HG02870 (cell line): ENCODE results near the gene CCDC196.

ENCODE experiments used
- ATAC-seq: cut with Tn5 transposase; IDR thresholded peaks from one replicate; pipeline ENCODE4 v1.9.1; 2021; ENCODE audit warnings: mild to moderate bottlenecking, moderate library complexity; ENCODE audit not compliant: unreplicated experiment

Gene CCDC196

DNA sequence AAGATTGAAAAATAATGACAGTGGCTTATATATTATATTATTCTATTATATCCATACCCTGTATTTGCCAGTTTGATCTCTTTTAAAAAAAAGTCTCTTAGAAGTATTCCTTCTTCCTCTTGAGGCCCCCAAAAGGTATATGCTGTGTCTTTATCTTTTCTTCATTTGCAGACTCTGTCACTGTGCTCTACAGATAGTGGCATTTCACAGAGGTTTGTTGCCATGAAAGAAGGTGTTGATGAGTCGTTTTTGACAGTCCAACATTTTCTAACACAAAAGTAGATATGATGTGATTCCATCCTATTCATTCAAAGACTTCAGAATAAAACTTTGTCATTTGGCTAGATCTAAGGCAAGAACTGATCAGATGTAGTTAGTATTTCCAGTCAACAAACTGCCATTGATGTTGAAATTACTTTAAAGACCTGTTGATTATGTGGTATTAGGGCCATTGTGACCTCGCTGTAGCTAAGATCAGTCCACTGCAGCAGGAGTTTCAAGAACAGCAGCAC, at the start of gene CCDC196:
Gene CCDC196, plus strand, starts transcription at position 462 of the 512 bp plus-strand sequence. CDS start 132 bp downstream, outside the sequence.
- ATAC-seq: no peak

DNA sequence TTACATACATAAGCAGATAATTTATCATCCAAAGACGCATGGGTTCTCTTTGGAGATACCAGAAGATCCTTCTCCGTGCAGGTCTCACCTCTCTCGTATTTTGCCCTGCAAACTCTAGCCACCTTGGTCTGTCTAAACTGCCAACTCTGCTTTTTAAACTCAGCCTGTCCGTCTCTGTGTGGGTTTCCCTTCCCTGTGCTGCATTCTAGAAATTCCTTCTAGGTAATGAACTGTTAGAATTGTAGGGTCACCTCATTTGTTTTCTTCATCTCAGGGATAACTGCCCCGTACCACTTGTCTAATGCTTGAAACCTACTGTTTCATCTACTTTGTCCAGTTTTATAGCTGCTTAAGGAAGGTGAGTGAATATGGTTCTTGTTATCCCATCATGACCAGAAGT, 45.4 kb upstream of the CCDC196 start:
- no peak for ATAC-seq

- ATAC-seq: no peak
These were observed 43.1 kb upstream of the CCDC196 start for GRCh38 chr14:66442953-66443571.

DNA sequence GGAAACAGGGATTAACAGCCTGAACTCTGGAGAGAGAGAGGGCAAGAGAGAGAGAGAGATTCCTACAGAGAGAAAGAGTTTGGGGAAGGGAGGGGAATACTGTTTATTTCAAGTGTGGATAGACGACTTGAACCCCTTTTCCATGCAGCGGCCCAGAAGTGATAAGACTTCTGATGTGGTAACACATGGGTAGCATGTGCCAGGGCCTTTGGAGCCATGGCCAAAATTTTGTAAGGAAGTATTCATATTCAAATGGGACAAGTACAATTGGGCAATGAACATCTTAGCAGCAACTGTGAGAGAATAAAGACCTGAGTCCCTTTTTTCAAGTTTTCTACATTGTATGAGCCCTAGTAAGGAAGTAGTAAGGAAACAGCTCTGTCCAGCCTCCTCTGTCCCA, 42.4 kb upstream of the CCDC196 start:
- ATAC-seq: no peak

- no peak for ATAC-seq
These were observed 41.8 kb upstream of the CCDC196 start for GRCh38 chr14:66444271-66444927.

DNA sequence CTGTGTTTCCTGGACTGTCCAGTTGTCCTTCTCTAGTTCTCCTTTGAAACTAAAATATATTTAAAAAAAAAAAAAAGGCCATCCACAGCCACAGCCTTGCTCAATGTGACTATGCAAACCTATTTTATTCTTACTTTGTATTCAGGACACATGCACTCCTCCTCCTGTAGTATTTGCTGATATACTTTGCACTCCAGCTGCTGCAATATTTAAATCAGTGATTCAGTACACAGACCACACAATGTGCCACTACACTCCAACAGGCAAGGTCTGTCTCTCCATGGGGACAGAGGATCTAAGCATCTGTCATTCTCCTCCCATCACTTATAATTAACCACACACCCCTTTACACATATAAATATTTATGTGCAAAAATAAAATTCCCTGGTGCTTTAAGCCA, 40.2 kb upstream of the CCDC196 start:
- ATAC-seq: no peak

GRCh38 chr14:66453469-66453868, 32.7 kb upstream of the CCDC196 start:
- ATAC-seq: no peak

- no peak for ATAC-seq
These were observed 26.6 kb upstream of the CCDC196 start for GRCh38 chr14:66459603-66460002.

GRCh38 chr14:66464261-66464660, 21.9 kb upstream of the CCDC196 start:
- ATAC-seq: no peak

DNA sequence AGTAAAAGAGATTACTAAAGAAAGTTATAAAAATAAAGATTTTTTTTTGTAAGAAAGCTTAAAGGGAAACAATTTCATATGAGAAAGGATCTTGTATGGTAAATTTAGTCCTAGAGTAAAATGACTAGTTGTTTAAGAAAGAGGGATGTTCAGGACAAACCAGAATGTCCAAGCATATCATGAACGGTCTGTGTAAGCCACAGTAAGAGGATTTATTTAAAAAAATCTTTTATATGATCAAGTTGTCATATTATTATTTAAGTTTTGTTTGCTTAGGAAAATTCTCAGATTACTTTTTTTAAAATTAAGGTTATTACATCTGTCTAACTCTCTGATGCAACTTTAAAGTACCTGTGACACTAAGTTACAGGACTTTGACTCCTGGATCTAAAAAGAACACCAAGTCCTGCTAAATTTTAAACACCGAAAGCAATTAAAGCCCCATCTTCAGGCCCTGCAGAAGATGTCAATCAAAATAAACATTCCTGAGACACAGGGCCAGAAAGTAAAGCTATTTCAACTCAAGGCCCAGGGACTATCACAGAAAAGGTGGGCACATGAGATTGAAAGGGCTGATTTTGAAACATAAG, 17.3 kb upstream of the CCDC196 start:
- ATAC-seq: no peak

DNA sequence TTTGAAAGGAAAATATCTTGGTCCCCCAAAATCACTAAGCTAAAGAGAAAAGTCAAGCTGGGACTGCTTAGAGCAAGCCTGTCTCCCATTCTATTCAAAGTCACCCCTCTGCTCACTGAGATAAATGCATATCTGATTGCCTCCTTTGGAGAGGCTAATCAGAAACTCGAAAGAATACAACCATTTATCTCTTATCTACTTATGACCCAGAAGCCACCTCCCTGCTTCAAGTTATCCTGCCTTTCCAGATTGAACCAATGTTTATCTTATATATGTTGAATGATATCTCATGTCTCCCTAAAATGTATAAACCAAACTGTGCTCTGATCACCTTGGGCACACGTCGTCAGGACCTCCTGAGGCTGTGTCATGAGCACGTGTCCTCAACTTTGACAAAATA, 14.6 kb upstream of the CCDC196 start:
- ATAC-seq: no peak

DNA sequence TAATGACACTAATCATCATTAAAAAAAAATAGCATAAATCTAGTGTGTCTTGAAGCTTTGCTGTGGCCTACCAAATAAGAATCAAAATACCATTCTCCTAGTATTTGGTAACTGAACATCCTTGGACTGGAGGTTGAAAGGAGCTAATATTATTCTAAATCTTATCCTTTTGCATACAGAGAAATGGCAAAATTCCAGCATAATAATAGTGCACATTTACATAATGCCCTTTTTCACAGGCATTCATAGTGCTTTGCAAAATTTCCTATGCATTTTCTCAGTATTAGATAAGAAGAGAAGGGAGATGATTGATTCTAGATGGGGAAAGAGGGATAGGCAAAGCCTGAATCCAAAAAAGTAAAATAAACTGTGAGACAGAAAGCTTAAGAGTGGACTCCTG, 13.9 kb upstream of the CCDC196 start:
- ATAC-seq: no peak

- ATAC-seq: no peak
These were observed 12.9 kb upstream of the CCDC196 start for GRCh38 chr14:66473223-66473622.

- ATAC-seq: no peak
These were observed 9.2 kb upstream of the CCDC196 start for GRCh38 chr14:66476964-66477363.

DNA sequence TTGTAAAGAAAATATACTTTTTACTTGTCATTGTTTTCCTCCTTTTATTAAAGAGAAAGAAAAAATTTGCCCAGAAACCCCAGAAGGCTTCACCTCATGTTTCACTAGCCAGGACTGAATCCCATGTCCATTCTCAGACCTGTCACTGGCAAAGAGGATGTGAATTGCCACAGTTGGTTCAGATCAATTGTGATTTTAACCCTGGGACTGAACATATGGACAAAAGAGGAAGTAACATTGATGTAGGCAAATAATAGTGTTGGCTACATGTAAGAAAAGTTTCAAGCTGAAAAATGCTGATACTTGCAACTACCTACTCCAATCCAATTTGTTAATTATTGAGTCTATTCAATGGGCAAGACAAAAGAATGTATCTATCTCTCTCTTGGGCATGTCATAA, 8.6 kb upstream of the CCDC196 start:
- no peak for ATAC-seq

- ATAC-seq: no peak
These were observed 3.3 kb upstream of the CCDC196 start for GRCh38 chr14:66482873-66483272.

GRCh38 chr14:66483322-66483721, 2.8 kb upstream of the CCDC196 start:
- no peak for ATAC-seq

GRCh38 chr14:66485029-66485428, 1.1 kb upstream of the CCDC196 start:
- ATAC-seq: no peak

DNA sequence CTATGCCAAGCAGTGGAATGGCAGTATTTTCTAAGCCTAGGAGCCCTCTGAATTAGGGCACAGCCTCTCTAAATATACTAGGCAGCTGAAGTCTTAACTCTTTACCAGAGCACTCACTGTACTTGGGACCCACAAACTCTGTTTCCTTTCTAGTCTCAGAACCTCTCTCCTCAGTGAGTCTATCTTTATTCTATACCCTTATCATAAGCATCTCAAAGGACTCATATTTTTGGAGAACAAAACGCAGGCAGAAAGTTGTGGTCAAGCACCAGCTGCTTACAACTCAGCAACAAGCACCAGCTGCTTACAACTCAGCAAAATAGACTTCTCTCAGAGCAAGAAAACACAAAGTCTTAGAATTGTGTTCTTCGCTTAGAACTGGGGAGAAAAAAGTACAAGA, 993 bp downstream of the CCDC196 start:
- ATAC-seq: no peak

- ATAC-seq: no peak
These were observed 4.3 kb downstream of the CCDC196 start for GRCh38 chr14:66490143-66491111.

DNA sequence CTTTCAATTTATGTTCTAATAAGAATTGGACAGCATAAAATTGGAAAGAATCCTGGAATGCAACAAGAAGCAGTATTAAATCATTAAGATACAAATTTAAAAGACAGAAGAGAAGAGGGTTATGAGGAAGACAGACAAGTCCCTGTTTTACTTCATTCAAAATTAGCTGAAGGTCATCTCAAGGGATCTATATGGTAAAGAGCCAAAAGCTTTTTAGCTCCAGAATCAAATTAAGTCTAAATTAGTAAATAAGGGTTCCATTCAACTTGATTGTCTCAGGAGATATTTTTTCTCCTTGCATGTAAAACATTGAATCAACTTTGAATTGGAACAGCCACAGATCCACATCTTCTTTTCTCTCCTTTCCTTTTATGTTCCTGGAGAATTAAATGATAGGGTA, 7.6 kb downstream of the CCDC196 start:
- ATAC-seq: no peak
